Esophagus muscularis mucosa (tissue), 4 donors: Measurements from ENCODE around the gene TSC1. TPM values are rescaled to one million over a fixed set of nuclear protein-coding genes. Genes with fewer than 3 reads are reported as not detected.
A peak's percentile ranks its signal among the peaks of the same experiment; 100 is the strongest.

Source experiments
- DNase-seq: peaks from one replicate; pipeline ENCODE4 v3.0.0-alpha.2; 2017; ENCODE audit errors: extremely low spot score
- H3K27ac ChIP-seq, 4 donors: fragments of 200-600 bp; sonication (generic); replicated peaks in 1 of 4; 1 replicate in 3 of 4; 2 replicates in 1 of 4; pipeline ENCODE4 v1.5.1; 2016 to 2019; ENCODE audit warnings: mild to moderate bottlenecking in 1 of 4
- H3K27me3 ChIP-seq, 4 donors: fragments of 200-600 bp; sonication (generic); one replicate each; pipeline versions ENCODE4 v1.5.1 to v1.6.0; 2016 to 2019
- H3K36me3 ChIP-seq, 4 donors: fragments of 200-600 bp; sonication (generic); one replicate each; pipeline ENCODE4 v1.5.1; 2016 to 2019
- H3K4me1 ChIP-seq, 4 donors: fragments of 200-600 bp; sonication (generic); one replicate each; pipeline ENCODE4 v1.5.1; 2016 to 2019
- H3K4me3 ChIP-seq, 4 donors: fragments of 200-600 bp; sonication (generic); 1 replicate in 2 of 4; 2 replicates in 2 of 4; pipeline ENCODE4 v1.5.1; 2016 to 2019; ENCODE audit warnings: mild to moderate bottlenecking in 4 of 4, moderate library complexity in 1 of 4
- H3K9me3 ChIP-seq, 4 donors: fragments of 200-600 bp; sonication (generic); 1 replicate in 3 of 4; 2 replicates in 1 of 4; pipeline ENCODE4 v1.5.1; 2016 to 2019
- EP300 ChIP-seq: sonication (generic); formaldehyde crosslinking; IDR thresholded peaks from one replicate; pipeline ENCODE4 v1.6.1; 2017; ENCODE audit warnings: antibody characterized with exemption
- POLR2A ChIP-seq: fragments of 450-650 bp; IDR thresholded peaks from one replicate; pipeline ENCODE4 v1.6.1; 2017; ENCODE audit warnings: antibody characterized with exemption, moderate library complexity, mild to moderate bottlenecking, low read depth
- POLR2AphosphoS5 ChIP-seq, 2 donors: sonication (generic); formaldehyde crosslinking; IDR thresholded peaks; one replicate each; pipeline ENCODE4 v1.6.1; 2017; ENCODE audit warnings: antibody characterized with exemption in 2 of 2
- WGBS: methylation state at CpG from one replicate; pipeline ENCODE4 v1.1.5; 2018; 5-methylcytosine and 5-hydroxymethylcytosine counted together
- intact Hi-C: fragments of 100-400 bp; cut with DNase I; formaldehyde crosslinking; loops from one replicate; pipeline ENCODE4 v1.15.1; 2023
- total RNA-seq, 4 donors: library from RNA; depleted of rRNA; stranded (reverse); fragments of >200 nt; gene quantifications; one replicate each; pipeline versions ENCODE4 v1.1.0 to v1.2.1, GENCODE V29; 2016
- TF ChIP-seq, protein P1 (sequence below), 3 experiments: fragments of 200-600 bp in 2 of 3; fragments of 450-650 bp in 1 of 3; sonication (generic) in 2 of 3; IDR thresholded peaks; one replicate each; pipeline ENCODE4 v1.5.1; 2017 to 2019; ENCODE audit warnings: antibody characterized with exemption in 3 of 3, mild to moderate bottlenecking in 2 of 3, moderate library complexity in 1 of 3

Gene TSC1
- total RNA-seq, 4 donors from 2014 or later = 25.0 to 36.9 (median 30.6) TPM

DNA sequence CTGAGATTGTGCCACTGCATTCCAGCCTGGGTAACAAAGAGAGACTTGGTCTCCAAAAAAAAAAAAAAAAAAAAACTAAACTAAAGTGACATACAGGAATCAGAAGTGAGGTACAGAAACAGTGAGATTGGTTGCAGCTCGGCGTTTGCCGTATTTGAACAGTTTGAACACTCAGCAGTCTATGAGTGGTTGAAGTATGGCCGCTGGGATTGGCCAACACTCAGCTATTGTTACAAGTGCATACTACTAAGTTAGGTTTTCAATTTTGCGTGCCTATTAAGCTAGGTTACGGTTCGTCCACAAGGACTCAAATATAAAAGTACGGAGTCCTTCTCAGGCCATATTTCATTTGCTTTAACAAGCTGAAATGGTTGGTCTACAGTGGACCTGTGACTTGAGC, 3.3 kb upstream of the TSC1 start:
- peaks cover 17 to 24% (median 21%) of the 10 kb centered on the region in 4 donors for H3K4me1 ChIP-seq
- no peak for TF ChIP-seq POLR2AphosphoS5 (IDR thresholded peaks at IDR 0.05)
- TF ChIP-seq POLR2A = no peak
- TF ChIP-seq, protein P1, sequence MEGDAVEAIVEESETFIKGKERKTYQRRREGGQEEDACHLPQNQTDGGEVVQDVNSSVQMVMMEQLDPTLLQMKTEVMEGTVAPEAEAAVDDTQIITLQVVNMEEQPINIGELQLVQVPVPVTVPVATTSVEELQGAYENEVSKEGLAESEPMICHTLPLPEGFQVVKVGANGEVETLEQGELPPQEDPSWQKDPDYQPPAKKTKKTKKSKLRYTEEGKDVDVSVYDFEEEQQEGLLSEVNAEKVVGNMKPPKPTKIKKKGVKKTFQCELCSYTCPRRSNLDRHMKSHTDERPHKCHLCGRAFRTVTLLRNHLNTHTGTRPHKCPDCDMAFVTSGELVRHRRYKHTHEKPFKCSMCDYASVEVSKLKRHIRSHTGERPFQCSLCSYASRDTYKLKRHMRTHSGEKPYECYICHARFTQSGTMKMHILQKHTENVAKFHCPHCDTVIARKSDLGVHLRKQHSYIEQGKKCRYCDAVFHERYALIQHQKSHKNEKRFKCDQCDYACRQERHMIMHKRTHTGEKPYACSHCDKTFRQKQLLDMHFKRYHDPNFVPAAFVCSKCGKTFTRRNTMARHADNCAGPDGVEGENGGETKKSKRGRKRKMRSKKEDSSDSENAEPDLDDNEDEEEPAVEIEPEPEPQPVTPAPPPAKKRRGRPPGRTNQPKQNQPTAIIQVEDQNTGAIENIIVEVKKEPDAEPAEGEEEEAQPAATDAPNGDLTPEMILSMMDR (IDR thresholded peaks at IDR 0.05) = no peak
- no peak for TF ChIP-seq EP300
- H3K9me3 ChIP-seq = no peaks in the 10 kb centered on the region
- H3K36me3 ChIP-seq = no peaks in the 10 kb centered on the region
- no peak overlapping the region for H3K27ac ChIP-seq
- no peaks in the 10 kb centered on the region for H3K27me3 ChIP-seq
- no peak for DNase-seq
- intact Hi-C loops = loop anchor here (5.0 to 10.0 kb wide), 2 partner anchors 70 to 77 kb away; partner anchors contain the start of genes AK8 and SPACA9
- no peak overlapping the region for H3K4me3 ChIP-seq
- 89% methylated on average over 8 of the region's 8 CpGs for WGBS

DNA sequence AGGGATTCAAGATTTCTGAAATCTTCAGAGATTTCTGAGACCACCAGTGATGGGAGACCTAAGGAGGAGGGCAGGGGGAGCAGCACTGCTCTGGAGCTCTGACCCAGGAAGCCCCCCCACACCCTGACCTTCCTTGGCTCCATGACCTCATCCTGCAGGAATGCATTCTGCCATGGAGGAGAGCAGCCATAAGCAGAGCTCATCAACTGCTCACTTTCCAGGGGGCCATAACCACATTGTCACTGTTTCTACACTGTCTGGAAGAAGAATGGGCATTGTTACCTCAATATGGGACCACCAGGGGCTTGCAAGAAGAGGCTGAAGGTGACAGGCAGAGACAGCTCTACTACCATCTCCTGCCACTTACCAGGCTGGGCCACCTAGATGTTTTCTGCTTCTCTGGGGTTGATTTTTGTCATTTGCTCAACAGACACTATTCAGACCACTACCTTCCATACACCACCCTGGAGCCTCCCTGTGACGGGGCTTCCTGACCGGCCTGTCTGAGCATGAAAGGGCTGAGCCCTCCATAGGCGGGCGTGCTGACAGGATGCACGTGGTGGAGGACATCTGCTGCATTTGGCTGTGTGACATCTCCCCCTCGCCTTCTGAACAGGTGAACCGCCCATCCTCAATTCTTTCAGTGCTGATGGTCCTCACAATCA, 2.3 kb upstream of the TSC1 start:
- H3K4me3 ChIP-seq = no peak overlapping the region
- no peaks in the 10 kb centered on the region for H3K27me3 ChIP-seq
- WGBS = 81% methylated on average over 7 of the region's 7 CpGs
- H3K27ac ChIP-seq = no peak overlapping the region
- H3K4me1 ChIP-seq = peaks cover 27 to 34% (median 28%) of the 10 kb centered on the region in 4 donors
- H3K9me3 ChIP-seq = no peaks in the 10 kb centered on the region
- TF ChIP-seq, protein P1 (IDR thresholded peaks at IDR 0.05) = no peak
- TF ChIP-seq POLR2A = no peak
- no peak for TF ChIP-seq EP300
- no peak for TF ChIP-seq POLR2AphosphoS5 (IDR thresholded peaks at IDR 0.05)
- intact Hi-C loops = loop anchor here (5.0 to 10.0 kb wide), 2 partner anchors 69 to 78 kb away; partner anchors contain the start of genes AK8 and SPACA9
- DNase-seq = no peak
- H3K36me3 ChIP-seq = no peaks in the 10 kb centered on the region

DNA sequence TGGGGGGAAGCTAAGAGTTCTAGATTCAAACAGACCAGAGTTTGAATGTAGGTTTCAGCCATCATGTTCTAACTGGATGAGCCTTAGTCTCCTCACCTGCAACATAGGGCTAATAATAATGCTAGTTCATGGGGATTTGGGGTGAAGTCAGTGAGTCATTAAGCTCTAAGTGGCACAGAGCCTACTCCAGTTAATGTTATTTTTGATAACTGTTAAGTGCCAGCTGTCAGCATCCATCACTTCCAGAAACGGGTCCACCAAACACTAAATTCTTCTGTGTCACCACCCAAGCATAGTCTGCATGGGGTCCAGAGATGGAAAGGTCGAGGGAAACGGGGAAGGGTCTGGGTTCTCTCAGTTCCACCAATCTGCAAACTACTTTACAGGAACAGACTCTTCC, 1.8 kb upstream of the TSC1 start:
- intact Hi-C loops = loop anchor here (5.0 to 10.0 kb wide), 2 partner anchors 69 to 79 kb away; partner anchors contain the start of genes AK8 and SPACA9
- peaks cover 28 to 34% (median 31%) of the 10 kb centered on the region in 4 donors for H3K4me1 ChIP-seq
- no peak for DNase-seq
- no peaks in the 10 kb centered on the region for H3K27me3 ChIP-seq
- no peak overlapping the region for H3K27ac ChIP-seq
- TF ChIP-seq EP300 (no peak), POLR2AphosphoS5 (IDR thresholded peaks at IDR 0.05) (no peak), POLR2A (no peak)
- TF ChIP-seq, protein P1 (IDR thresholded peaks at IDR 0.05) = no peak
- no peak overlapping the region for H3K4me3 ChIP-seq
- no peaks in the 10 kb centered on the region for H3K9me3 ChIP-seq
- WGBS = 70% methylated on average over 3 of the region's 3 CpGs
- H3K36me3 ChIP-seq = no peaks in the 10 kb centered on the region

- Histone ChIP-seq H3K4me3 (peak overlapping the region; percentile 88 to 99 (median 96)), H3K27me3 (no peaks in the 10 kb centered on the region), H3K36me3 (no peaks in the 10 kb centered on the region), H3K27ac (peak overlapping the region; percentile 92 to 96 (median 94)), H3K4me1 (peaks cover 28 to 34% (median 31%) of the 10 kb centered on the region in 4 donors), H3K9me3 (no peaks in the 10 kb centered on the region)
- intact Hi-C loops = loop anchor here (5.0 to 10.0 kb wide), 2 partner anchors 68 to 79 kb away; partner anchors contain the start of genes AK8 and SPACA9
- 67% methylated on average over 23 of the region's 23 CpGs for WGBS
- TF ChIP-seq EP300 (no peak), POLR2A (no peak), POLR2AphosphoS5 (IDR thresholded peaks at IDR 0.05) (no peak)
- TF ChIP-seq, protein P1 (IDR thresholded peaks at IDR 0.05) = no peak
- no peak for DNase-seq
Observed at GRCh38 chr9:132945186-132946130, 1.0 kb upstream of the TSC1 start.
